NCI-H446 treated with DMSO at 0.1 percent for 48 hours (cell line): ENCODE results near the gene PLCD4.

Experiments
- DNase-seq: peaks from one replicate; lab custom pipeline; 2025; lab: John Stamatoyannopoulos, UW

PLCD4 gene

GRCh38 chr2:218607436-218608115 is at the start of gene PLCD4:
Gene PLCD4, plus strand, starts transcription at chr2:218607899. Its CDS starts 7,841 bp downstream, at chr2:218615740.
- DNase-seq = no peak

- no peak for DNase-seq
Measured at GRCh38 chr2:218557941-218558340, 49.8 kb upstream of the PLCD4 start.

DNA sequence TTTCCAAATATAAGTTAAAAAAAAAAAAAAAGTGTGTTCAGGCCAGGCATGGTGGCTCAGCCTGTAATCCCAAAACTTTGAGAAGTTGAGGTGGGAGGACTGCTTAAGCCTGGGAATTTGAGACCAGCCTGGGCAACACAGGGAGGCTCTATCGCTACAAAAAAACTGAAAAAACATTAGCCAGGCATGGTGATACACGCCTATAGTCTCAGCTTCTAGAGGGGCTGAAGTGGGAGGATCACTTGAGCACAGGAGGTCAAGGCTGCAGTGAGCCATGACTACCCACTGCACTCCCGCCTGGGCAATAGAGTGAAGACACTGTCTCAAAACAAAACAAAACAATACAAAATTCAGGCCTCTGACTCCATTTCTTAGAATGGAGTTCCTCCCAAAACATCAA is 48.7 kb upstream of the PLCD4 start:
- DNase-seq = no peak

GRCh38 chr2:218564056-218564455 is 43.6 kb upstream of the PLCD4 start:
- DNase-seq = no peak

- no peak for DNase-seq
Measured at GRCh38 chr2:218566296-218566695, 41.4 kb upstream of the PLCD4 start.

DNA sequence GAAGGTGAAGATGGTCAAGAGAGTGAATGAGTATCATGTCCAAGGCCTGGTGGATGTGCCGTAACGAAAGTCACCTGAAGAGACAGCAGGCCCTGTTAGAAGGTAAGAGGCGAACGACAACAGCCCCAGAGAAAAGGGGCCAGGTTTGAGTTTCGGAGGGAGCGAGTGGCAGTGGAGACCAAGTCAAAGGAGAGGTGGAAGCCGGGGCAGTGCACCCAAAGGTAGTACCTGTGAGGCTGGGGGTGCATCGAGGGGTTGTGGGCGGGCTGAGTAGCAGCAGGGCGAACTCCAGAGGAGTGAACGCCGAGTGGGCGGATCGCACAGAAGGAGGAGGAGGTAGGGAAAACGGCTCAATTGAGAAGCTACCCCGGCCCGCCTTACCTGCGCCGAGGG is 39.9 kb upstream of the PLCD4 start:
- DNase-seq = no peak

DNA sequence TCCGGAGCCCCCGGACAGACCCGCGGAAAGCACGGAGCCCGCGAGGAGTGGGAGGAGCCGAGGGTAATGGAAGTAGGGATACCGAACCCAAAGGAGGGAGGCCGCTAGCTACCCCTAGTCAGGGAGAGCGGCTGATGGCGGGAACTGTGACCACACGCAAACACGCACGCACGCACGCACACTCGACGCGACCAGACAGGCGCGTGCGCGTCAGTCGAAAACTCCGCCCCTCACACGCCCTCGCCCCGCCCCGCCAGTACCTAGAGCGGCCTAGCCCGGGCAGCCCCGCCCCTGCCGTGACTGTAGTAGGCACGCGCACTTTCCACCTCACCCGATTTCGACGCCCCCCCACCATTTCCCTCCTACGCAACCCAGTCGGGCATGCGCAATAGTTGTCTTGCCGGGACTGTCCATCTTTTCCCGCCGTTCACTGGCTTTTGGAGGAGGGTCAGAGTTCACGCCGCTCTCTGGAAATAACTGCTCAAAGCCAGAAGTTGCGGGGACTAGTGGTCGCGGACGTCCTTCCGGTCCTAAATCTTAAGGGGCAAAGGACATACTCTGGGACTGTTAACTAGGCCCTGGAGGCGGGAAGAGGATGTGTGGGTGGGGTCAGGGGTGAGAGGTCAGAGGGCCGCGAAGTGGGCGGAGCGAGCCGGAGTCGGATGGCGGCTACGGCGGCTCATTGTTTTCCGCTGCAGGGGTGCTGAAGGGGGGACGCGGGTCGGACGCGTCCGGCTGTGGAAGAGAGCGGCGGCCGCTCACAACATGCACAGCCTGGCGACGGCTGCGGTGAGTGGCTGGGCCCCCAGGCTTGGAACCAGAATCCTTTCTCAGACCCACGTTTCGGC is 39.3 kb upstream of the PLCD4 start, which contains the start of the genes CNOT9 and USP37:
Gene CNOT9 (plus strand): TSS at position 650 of the 848 bp plus-strand sequence. CDS start 116 bp downstream, at position 766.
Gene USP37 (minus strand): TSS at position 162 of the 848 bp plus-strand sequence. CDS start 9,698 bp downstream, outside the sequence.
- DNase-seq = peak; percentile 97

DNA sequence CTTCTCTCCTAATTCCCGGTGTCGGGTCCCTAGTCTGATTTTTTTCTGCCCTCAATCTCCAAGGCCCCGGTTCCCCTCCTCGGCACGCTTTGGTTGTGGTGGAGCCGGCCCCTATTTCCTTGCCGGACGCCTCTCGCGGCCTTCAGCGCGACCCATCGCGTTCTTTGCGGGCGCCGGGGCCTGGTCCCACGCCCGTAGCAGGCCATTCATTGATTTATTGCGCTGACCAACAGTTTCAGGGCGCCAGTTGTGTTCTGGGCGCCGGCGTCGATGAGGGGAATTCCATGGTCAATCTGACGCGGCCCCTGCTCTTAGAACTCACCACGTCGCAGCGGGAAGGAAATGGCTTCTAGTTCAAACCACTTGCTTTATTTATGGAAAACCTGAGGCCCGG is 38.7 kb upstream of the PLCD4 start:
- DNase-seq = no peak

DNA sequence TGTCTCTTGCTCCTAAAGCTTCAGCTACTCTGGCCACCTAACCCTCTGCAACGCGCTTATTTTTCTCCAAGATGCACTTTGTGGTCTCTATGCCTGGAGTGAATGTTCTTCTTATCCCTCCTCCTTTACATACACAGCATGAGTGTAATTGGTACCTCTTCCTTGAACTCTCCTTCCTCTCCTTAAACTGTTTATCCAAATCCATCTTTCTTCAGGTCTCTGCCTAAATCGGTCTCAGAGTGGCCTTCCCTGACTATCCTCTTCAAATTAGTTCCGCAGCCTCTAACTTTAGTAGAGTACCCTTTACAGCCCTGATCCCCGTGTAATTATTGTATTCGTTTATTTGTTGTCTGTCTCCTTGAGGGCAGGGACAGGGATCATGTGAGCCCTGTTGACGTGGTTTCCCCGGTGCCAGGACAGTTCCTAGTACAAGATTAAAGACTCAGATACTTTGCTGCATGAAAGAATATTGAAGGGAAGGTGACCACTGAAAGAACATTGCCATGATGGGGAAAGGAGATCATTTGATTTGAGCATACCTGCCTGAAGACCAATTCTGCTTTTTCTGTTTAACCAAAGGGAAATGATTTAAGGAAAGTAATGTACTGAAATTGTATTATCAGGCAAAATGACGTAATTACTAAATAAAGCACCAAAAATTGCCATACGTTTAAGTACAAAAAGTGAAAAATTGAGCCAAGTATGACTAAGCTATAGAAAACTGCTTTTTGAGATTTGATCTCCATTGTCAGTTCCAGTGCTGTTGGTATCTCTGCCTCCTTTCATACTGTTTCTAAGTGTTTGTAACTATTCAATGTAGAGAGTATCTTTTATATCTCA is 37.8 kb upstream of the PLCD4 start:
- DNase-seq = no peak

DNA sequence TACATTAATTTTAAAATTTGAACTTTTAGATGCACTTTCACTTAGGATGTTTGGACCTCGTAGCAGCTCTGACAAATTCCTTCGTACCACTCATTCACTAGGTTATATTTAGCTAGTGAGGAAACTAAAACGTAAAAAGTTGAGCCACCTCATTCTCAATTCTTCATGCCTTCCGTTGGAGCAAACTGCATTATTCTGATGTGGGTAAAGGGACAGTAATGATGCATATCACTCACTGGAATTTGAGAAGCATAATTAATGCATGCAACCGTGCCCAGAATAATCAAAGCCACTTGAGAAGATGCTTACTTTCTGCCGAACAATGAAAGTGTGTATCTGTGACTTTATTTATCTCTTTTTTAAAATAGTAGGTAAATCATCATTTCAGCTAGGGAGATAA is 36.8 kb upstream of the PLCD4 start:
- DNase-seq = no peak

- no peak for DNase-seq
Measured at GRCh38 chr2:218576854-218577253, 30.8 kb upstream of the PLCD4 start.

DNA sequence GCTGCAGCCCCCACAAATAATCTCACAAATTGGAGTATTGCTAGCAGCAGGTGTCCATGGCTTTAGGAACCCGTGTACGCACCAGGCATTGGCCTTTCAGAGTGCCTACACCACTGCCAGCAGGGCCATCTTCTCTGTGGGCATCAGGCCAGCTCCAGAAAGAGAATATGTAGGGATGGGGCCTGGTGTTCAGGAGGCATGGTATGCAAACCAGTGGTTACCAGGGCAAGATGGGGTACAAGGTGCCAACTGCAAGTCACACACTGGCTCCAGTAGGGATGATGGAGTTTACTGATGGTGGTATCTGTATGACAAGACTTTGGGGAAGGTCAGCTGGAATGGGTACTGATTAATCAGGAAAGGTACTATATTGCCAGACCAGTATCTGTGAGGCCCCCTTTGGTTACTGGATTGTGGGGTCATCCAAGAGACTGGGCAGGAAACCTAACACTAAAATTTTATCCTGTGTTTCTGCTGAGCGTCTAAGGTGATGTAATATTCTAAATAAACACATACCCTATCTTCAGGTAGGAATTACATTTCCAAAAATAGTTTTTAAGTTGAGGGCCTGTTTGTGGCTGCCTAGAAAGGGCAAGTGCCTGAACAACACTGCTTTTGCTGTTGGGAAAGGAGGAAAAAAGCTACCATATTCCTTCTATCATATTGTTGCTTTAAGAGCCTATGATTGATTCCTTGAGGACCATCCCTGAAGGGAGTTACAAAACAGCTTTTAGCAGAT is 30.0 kb upstream of the PLCD4 start:
- DNase-seq = no peak

GRCh38 chr2:218578272-218578877 is 29.3 kb upstream of the PLCD4 start:
- DNase-seq = no peak

DNA sequence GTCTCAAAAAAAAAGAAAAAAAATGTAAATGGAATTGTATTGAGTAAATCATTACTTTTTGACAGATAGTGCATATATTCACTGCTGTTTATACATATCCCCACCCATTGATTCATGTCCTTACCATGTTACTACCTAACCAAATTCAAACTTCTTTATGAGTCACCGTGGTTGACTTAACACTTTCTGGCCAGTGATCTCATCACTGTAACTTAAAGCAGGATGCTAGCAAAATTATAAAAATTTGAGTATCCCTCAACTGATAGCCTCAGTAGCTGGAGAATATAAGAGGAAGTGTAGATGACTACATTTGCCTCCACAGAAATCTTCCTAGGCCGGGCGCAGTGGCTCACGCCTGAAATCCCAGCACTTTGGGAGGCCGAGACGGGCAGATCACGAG is 25.6 kb upstream of the PLCD4 start:
- DNase-seq = no peak

DNA sequence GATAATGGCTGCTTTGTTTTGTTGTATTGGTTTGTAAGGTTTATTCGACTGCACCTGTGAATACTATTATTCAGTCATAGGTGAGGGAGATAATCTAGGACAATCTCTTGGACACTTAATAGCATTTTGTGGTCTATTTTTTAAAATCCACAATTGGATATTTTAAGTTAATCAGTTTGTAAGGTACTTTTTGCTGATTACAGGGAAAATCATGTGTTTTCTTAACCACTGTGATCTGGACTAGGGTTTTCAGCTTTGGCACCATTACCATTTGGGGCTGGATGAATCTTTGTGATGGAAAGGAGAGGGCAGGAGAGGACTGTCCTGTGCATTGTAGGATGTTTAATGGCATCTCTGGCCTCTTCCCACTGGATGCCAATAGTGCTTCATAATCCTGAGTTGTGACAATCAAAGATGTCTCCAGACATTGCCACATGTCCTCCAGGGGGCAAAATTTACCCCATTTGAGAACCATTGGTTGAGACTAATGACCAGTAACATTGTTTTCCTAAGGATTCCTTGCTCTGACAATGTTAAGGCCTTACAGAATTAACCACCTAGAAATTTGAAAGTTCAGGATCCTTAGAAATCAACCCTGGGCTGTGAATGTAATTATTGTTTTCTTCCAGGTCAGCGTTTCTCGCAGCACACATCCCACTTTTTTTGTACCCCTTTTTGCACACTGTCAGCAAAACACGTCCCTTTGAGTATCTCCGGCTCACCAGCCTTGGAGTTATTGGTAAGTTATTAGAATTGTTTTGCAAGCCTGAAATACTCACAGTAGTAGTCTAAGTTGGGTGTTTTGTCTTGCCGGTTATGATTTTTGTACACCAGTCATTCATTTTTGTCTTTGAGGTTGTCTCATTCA is 23.5 kb upstream of the PLCD4 start:
- no peak for DNase-seq

- no peak for DNase-seq
Measured at GRCh38 chr2:218585541-218585940, 22.2 kb upstream of the PLCD4 start.

GRCh38 chr2:218605432-218605831 is 2.3 kb upstream of the PLCD4 start:
- peak; percentile 93 for DNase-seq

- no peak for DNase-seq
Measured at GRCh38 chr2:218615868-218616315, 8.2 kb downstream of the PLCD4 start.

DNA sequence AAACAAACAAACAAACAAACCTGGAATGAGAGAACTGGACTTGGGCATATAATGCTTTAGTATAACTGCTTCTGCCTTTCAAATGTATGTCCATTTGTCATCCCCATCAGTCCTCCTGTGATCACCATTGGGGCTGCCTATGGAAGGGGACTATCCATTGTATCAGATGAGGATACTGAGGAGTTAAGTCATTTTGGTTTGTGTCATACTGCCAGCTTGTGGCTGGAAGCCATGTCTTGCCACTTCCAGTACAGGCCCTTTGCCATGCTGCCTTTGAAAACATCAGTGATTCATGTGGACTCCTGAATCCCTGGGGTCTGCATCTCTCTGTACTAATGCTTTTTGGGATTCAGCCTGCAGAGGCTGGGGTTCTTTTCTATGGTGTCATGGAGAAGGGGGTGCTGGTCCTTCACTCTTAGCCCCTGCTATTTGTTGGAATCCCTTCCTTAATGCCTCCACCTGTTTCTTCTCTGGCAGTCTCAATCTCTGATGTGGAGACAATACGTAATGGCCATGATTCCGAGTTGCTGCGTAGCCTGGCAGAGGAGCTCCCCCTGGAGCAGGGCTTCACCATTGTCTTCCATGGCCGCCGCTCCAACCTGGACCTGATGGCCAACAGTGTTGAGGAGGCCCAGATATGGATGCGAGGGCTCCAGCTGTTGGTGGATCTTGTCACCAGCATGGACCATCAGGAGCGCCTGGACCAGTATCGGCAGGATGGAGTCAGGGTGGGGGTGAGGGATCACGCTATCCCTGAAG is 10.6 kb downstream of the PLCD4 start:
- DNase-seq = peak; percentile 5
